GM18951 (cell line): ENCODE results near the gene MAGI2.
"Not testable (repeated sequence)": the region's sequence is repeated elsewhere in the genome, so short reads cannot be mapped to it uniquely, and the experiment has no call there.

ENCODE experiments used
- POLR2A ChIP-seq: IDR thresholded peaks from 4 replicates; pipeline ENCODE4 v1.6.1; 2011; ENCODE audit warnings: mild to moderate bottlenecking; ENCODE audit not compliant: insufficient read length, insufficient read depth; ENCODE audit errors: extremely low read depth
- in situ Hi-C: fragments of 300-500 bp; cut with MboI; formaldehyde crosslinking; loops from one replicate; pipeline ENCODE4 v1.12.0; 2022; ENCODE audit warnings: low sequenced_read_pairs, mixed read lengths, inconsistent platforms; ENCODE audit not compliant: unreplicated experiment

MAGI2 gene

DNA sequence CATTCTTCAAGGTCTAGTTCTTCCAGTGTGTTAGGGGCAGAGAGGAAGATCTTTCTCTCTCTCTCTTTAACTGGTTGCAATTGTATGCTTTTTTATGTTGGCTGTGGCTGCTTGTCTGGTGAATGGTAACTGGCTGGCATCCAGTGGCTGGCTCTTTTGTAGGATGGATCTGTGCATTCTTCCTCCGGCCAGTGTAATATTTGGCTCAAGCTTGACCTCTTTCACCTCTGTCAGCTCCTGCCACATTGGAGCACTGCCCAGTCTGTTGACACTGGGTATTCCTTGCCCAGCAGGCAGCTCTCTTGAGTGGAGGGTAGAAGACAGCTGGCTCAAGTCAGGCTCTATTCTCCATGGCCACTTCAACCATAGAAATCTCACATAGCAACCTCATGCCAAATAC is 1126.6 kb downstream of the MAGI2 start:
- in situ Hi-C loops = no loop called here

DNA sequence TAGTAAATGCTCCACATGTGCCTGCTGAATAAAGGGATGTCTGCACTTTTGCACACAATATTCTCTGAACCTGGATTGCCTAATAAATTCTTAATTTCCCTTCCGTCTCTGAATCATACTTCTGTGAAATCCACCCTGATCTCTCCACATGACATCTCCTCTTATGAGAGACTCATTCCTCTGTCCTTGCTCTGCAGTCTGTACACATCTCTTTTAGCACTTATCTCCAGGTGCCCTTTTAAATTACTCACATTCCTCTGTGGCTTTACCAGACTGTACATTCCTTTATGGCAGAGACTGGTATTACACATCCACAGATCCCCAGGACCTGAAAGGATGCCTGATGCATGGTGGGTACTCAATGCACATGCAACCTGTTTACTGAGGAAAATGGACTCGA is 1127.3 kb downstream of the MAGI2 start:
- in situ Hi-C loops = no loop called here

More for the DNA sequence above, 1126.6 kb downstream of the MAGI2 start:
- no peak for TF ChIP-seq POLR2A

DNA sequence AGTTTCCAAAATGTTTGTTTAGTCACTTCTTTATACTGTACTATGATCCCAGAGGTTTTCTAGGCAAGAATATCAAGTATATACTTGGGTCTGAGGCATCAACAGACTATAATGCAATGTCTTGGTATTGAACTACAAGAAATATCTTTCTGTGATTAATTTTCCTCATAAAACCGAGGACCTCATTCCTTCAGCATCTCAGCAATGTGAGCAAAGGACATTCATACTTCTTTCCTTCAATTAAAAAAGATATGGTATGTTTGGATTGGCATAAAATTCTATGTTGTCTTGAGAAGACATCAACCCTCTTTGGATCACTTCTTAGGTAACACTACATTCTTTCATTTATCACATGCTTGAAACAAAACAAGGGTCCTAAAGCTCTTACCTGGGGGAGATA is 1130.3 kb downstream of the MAGI2 start:
- in situ Hi-C loops = no loop called here
- TF ChIP-seq POLR2A = no peak

More for the DNA sequence above, 1127.3 kb downstream of the MAGI2 start:
- TF ChIP-seq POLR2A = no peak

DNA sequence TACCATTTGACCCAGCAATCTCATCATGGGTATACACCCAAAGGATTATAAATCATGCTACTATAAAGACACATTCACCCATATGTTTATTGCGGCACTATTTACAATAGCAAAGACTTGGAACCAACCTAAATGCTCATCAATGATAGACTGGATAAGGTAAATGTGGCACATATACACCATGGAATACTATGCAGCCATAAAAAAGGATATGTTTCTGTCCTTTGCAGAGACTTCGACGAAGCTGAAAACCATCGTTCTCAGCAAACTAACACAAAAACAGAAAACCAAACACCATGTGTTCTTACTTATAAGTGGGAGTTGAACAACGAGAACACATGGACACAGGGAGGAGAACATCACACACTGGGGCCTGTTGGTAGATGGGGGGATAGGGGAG is 1131.2 kb downstream of the MAGI2 start:
- in situ Hi-C loops = not testable (repeated sequence)

DNA sequence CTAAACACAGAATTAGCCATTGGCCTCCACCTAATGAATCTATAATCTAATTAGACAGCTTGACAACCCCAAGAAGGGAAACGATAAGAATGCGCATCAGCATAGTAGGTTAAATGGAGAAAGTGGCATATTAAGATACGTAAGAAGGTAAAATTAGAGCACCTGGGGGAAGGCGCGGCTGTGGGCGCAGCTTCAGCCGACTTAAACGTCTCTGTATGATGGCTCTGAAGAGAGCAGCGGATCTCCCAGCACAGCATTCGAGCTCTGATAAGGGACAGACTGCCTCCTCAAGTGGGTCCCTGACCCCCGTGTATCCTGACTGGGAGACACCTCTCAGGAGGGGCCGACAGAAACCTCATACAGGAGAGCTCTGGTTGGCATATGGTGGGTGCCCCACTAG is 1136.1 kb downstream of the MAGI2 start:
- TF ChIP-seq POLR2A = no peak
- in situ Hi-C loops = no loop called here

DNA sequence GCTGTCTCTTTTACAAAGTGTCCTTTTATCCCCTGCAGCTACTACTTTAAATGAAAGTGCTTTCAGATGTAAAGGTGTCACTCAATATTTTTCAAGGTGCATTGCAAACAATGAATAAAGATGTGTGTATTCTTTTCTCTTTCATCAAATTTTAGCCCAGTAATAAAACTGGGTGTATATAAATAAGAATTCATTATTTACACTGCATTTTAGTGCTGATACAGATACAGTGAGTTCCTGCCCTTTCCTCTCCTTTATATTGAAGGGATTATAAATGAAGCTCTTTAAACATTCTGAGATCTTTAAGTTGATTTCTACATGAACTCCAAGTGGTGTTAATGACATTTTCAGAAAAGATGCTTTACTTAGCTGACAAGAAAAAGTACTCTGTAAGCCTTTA is 1137.4 kb downstream of the MAGI2 start:
- in situ Hi-C loops = no loop called here
- TF ChIP-seq POLR2A = no peak

DNA sequence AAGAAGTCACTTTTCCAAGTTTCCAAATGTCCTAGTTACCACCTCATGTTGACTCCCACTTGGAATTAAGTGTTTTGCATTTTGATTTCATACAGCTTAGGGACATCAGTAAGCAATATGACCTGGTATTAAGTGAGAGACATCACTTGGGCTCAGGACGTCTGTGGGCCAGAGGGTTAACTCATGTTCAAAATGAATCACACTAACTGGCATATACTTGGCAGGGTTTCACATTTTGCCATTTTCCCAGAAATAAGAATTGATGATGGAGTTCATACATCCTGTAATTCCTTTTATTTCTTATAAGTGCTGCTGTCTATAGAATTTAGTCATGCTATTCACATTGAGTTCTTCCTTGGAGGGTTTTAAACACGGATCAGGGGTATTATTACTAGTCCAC is 1138.3 kb downstream of the MAGI2 start:
- no peak for TF ChIP-seq POLR2A

DNA sequence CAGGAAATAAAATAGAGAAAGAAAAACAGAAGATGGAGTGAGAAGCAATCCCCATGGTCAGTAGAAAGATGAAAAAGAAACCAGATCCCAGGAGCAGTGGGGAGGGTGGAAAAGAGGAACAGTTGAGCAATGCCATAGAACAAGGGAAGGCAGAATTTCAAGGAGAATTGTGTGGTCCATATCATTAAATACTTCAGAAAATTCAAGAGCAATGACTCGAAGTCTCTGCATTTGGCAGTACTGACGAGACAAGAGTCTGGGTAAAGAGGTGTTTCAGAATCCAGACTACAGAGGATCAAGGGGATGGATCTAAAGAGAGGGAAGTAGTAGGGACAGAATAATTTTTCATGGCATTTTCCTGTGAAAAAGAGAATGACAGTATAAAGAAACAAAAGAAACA is 1142.3 kb downstream of the MAGI2 start:
- in situ Hi-C loops = no loop called here
- TF ChIP-seq POLR2A = no peak

More for the DNA sequence above, 1138.3 kb downstream of the MAGI2 start:
- in situ Hi-C loops = no loop called here

DNA sequence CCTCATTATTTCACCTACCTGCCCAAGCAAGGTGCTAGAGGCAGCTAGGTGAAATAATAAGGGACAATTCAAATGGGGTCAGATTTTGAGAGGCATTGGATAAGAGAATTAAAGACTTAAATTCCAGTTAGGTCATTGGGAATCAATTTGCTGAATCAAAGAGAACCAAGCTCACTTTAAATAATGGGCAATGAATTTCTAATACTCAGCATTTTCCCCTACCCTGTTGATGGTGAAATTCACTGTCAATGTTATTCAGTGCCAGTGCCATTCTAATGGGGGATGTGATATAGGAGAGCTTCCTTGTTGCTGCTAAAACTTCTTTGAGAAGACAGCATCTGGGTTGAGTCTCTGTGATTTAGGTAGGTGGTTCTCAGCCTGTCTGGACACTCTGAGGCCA is 1145.6 kb downstream of the MAGI2 start:
- in situ Hi-C loops = no loop called here
- no peak for TF ChIP-seq POLR2A

DNA sequence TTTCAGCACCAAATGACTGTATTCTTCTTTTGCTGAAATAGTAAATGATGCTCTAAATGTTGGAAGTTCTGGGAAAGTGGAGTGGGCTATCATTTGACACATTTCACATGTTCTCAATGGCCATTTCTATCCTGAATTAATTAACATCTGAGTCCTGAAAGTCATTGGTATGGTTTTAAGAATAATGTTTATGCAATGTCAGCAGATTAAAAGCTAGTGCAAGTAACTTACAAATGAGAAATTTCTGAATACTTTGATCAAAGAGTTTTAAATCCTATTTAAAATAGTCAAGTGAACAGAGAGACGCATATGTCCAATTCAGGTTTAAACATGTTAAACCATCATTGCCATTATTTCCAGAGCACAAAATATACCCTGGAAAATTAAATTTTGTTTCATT is 1146.8 kb downstream of the MAGI2 start:
- in situ Hi-C loops = no loop called here

DNA sequence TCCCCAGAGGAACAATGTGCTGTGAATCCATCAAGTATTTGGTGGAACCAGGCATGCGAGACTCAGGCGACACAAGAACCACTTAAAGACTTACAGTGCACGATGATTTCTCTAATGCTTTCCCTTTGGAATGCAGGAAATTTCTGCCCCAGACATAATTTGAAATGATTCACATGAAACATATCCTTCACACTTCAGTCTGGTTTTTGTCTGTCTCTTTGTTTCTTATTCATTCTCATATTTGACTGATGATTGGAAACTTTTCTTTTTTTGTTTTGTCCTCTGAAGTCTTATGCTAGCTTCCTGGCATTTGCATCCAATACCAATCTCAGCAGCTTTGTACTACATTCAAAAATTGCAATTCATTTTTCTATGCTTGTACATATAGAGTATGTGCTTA is 1152.1 kb downstream of the MAGI2 start:
- in situ Hi-C loops = no loop called here
- no peak for TF ChIP-seq POLR2A

More for the DNA sequence above, 1146.8 kb downstream of the MAGI2 start:
- TF ChIP-seq POLR2A = no peak

DNA sequence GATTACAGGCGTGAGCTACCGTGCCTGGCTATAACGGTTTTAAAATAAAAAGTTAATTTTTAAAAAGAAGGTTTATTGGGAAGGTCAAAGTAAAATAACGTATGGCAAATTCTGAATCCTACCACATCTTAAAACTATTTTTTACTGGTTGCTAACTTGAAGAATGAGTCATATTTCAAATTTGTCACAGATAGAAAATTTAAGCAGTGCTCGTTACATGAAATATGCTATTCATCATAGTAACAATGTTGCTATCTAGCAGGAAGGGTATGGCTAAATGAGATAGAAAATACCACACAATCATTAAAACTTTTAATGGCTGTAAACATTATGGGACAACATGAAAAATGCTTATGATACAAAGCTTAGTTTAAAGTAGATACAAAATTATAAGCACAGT is 1154.4 kb downstream of the MAGI2 start:
- in situ Hi-C loops = no loop called here
- TF ChIP-seq POLR2A = no peak

DNA sequence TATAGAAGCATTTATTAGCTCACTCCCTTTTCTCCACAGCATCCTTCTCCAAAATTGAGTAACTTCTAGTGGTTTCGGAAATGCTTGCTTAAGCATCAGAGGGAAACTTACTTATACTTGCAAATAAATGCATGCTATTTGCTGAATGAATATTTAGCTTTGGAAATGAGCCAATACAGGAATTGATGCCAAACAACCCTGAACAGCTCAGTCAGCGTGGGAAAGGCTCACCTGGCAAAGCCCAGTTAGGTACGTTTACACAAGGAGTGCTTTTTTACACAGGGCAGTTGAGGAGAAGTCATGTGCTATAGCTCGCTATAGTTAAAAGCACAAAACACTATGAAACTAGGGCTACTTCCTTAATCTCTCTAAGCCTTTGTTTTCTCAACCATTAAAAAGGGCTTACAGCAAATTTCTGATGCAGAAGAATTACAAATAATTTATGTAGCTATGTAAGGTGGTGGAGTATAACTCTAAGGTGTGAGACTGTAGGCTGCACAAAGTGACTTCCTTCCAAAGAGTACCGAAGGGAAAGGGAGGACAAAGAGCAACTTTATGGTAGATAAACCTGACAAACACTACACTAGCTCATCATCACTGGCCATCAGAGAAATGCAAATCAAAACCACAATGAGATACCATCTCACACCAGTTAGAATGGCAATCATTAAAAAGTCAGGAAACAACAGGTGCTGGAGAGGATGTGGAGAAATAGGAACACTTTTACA is 1156.7 kb downstream of the MAGI2 start:
- in situ Hi-C loops = no loop called here
- no peak for TF ChIP-seq POLR2A

DNA sequence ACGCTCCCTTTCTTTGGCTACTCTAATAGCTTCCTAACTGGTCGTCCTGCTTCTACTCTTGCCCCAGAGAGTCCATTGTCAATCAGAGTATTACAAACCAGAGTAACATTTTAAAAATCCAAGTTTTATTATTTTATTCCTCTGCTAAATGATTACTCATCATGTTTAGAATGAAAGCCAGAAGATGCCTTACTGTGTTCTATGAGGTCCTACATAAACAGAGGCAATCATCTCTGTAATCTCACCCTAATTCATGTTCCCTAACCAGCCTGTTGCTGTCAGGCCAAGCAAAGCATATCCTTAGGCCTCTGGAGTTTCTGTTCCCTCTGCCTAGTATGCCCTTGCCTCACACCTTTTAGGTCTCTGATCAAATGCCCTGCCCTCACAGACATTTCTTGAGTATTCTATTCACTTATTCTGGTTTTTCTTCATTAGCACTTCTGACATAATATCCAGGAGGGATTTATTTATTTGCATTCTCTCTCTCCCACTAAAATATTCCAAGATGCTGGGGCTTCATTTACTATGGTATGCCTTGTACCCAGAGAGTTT is 1157.3 kb downstream of the MAGI2 start:
- in situ Hi-C loops = no loop called here
- TF ChIP-seq POLR2A = no peak

DNA sequence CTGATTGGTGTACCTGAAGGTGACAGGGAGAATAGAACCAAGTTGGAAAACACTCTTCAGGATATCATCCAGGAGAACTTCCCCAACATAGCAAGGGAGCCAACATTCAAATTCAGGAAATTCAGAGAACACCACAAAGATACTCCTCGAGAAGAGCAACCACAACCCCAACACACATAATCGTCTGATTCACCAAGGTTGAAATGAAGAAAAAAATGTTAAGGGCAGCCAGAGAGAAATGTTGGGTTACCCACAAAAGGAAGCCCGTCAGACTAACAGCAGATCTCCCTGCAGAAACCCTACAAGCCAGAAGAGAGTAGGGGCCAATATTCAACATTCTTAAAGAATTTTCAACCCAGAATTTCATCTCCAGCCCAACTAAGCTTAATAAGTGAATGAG is 1164.0 kb downstream of the MAGI2 start:
- in situ Hi-C loops = not testable (repeated sequence)
